HG02885 (cell line): ENCODE results near the gene ATP6AP1.
"Not testable (repeated sequence)": the region's sequence is repeated elsewhere in the genome, so short reads cannot be mapped to it uniquely, and the experiment has no call there.

Source experiments
- ATAC-seq: cut with Tn5 transposase; IDR thresholded peaks from one replicate; pipeline ENCODE4 v1.9.1; 2021; ENCODE audit warnings: mild to moderate bottlenecking; ENCODE audit not compliant: unreplicated experiment, poor library complexity

Gene ATP6AP1

DNA sequence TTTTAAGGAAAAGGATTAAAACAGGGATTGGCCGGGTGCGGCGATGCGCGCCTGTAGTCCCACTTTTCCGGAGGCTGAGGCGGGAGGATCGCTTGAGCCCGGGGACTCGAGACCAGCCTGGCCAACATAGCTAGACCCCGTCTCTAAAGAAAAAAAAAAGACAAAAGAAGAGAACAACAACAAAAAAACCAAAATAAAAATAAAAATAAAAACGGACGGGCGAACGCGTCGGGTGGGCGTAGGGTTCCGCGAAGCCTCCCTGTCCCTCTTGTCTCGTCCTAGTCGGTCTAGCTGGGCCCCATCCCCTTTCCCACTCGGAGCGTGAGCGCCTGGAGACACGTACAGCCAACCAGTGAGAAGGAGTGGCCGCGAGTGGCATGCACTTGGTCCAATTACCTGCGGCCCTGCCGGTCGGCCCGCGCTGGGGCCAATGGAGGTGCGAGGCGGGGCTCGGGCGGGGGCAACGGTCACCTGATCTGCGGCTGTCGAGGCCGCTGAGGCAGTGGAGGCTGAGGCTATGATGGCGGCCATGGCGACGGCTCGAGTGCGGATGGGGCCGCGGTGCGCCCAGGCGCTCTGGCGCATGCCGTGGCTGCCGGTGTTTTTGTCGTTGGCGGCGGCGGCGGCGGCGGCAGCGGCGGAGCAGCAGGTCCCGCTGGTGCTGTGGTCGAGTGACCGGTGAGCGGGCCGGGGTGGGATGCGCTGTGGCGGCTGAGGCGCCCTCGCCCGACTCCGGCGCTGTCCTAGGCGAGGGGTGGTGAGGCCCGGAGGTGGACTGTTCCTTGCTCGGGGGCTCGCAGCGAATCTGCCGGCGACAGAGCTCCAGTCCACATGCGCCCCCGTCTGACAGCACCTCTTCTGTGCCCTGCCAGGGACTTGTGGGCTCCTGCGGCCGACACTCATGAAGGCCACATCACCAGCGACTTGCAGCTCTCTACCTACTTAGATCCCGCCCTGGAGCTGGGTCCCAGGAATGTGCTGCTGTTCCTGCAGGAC, at the start of gene ATP6AP1:
Gene ATP6AP1 (plus strand): TSS at position 502 of the 996 bp plus-strand sequence. CDS start 16 bp downstream, at position 518.
- peak; percentile 97 for ATAC-seq

DNA sequence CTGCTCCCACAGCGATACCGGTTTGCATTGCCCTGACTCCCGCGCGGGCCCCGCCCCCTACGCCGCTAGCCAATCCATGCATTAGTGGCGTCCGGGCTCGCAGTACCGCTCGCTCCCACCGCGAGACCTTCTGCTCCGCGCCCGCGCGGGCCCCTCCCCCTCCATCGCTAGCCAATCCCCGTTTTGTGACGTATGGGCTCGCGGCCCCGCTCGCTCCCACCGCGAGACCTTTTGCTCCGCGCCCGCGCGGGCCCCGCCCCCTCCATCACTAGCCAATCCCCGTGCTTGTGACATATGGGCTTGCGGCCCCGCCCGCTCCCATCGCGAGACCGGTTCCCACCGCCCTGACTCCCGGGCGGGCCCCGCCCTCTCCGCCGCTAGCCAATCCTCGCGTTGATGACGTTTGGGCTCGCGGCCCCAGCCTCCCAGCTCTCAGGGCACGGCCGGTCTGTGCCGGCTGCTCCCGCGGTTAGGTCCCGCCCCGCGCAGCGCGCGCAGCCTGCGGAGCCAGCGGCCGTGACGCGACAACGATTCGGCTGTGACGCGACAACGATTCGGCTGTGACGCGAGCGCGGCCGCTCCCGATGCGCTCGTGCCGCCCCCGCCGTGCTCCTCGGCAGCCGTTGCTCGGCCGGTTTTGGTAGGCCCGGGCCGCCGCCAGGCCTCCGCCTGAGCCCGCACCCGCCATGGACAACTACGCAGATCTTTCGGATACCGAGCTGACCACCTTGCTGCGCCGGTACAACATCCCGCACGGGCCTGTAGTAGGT, 49.5 kb upstream of the ATP6AP1 start, which contains the start of gene EMD:
Gene EMD (plus strand): TSS at position 497 of the 770 bp plus-strand sequence. CDS start 190 bp downstream, at position 687.
- peak; percentile 77 for ATAC-seq

DNA sequence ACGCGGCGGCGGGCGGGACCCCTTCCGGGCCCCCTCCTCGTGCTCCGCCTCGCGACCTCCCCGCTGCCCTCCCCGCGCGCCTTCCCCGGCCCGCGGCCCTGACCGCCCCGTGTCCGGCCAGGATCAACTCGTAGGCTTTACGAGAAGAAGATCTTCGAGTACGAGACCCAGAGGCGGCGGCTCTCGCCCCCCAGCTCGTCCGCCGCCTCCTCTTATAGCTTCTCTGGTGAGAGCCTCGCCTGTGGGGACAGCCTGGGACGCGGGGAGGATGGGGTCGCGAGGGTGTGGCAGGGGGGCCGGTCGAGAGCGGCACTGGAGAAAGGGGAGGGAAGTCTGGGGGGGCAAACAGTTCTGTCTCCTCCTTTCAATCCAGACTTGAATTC, 48.9 kb upstream of the ATP6AP1 start:
- no peak for ATAC-seq

GRCh38 chrX:154380153-154380552, 48.3 kb upstream of the ATP6AP1 start:
- no peak for ATAC-seq

DNA sequence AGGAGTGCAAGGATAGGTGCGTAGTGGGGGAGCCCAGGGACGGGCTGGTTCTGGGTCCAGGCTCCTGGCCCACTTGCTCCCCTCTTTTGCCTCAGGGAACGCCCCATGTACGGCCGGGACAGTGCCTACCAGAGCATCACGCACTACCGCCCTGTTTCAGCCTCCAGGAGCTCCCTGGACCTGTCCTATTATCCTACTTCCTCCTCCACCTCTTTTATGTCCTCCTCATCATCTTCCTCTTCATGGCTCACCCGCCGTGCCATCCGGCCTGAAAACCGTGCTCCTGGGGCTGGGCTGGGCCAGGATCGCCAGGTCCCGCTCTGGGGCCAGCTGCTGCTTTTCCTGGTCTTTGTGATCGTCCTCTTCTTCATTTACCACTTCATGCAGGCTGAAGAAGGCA, 47.7 kb upstream of the ATP6AP1 start:
- no peak for ATAC-seq

DNA sequence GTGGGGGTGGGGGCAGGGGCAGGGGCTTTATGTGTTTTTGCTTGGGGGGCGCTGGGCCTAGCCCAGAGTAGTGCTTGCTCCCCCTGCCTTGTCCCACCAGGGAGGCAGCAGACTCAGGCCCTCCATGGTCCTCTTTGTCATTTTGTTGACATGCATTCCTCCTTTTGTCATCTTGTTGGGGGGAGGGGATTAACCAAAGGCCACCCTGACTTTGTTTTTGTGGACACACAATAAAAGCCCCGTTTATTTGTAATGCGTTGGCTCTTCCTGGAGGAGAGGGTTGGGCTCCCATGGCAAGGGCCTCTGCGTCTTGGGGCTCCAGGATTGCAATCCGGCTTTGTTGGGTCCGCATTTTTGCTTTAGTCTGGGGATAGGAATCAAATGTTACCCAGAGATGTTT, 47.2 kb upstream of the ATP6AP1 start:
- ATAC-seq = no peak

DNA sequence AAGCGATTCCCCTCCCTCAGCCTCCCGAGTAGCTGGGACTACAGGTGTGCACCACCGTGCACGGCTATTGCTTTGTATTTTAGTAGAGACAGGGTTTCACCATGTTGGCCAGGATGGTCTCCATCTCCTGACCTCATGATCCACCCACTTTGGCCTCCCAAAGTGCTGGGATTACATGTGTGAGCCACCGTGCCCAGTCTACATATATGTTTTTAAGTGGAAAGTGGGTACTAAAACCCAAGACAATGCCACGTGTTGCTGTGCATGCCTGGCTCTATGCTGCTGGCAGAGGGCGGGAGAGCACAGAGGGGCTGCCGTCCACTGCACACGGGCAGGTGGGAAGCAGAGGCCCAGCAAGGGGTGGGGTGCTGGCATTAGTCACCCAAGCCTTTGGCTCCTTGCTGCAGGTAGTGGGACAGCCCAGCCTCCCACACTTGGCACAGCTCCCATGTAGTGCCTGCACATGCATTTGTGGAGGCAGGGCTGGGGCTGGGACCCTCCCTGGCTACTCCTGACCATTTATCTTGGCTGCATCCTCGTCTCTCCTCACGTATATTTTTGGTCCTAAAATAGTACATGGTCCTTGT, 45.9 kb upstream of the ATP6AP1 start:
- no peak for ATAC-seq

DNA sequence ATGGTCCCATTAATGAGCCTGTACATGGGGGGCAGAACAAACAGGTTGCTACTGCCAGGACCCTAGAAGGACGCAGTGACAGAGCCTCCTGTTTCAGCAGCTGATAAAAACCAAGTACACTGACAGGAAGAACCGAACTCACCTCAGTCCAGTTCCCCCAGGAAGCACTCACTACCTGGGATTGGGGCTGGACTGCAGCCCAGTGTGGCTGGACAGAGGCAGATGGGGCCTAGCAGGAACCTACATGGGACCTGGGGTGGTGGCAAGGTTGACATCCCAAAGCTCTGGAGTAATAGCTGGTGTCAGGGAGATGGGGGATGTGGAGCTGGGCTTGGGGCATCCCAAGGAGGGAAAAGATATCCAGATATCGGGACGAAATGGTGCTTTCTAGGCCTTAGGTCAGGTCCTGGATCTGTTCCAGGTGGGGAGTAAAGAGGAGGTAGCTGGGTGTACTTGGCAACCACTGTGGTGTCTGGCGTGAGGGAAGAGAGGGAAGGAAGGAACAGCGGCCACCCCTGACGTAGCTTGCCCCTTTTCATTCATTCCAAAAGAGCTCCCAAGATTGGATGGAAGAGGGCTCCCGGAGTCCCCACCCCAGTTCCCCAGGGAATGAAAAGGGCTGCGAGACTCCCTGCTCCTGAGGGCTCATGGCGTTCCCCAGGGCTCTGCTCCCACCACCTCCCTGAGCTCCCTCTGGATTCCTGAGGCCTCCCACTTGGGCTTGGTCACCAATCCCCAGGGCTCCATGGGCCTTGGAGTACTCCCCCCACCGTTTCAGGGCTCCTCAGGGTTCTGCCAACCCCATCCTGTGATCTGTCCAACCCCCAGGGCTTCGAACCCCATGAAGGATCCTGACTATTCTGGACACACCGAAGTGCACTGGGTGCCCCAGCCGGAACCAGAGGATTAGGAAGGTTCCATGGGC, 44.9 kb upstream of the ATP6AP1 start:
- no peak for ATAC-seq

DNA sequence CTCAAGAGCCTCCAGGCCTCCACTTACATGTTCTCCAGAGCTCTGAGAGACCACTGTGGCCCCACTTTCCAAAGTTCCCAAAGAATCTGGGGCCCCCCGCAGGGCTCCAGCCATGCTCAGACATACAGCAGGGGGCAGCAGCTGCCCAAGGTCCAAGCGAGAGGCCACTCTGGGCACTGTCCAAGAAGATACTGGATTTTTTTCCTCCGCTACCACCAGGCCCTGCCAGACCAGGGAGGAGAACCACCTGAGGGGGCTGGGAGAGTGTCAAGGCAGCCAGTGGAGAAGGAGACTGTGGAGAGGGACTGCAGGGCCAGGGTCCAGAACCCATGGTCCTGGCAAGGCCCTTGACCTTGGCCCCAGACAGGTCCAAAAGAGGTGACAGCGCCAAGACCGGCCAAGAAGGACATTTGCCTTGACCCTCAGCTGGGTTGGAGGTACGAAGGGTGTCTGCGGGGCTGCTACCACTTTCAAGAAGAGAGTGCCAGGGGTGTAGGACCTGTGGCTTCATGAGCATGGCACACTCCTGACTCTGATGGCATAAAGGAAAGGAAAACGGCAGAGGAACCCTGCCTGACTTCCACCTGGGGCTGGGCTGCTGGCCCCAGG, 44.1 kb upstream of the ATP6AP1 start:
- no peak for ATAC-seq

GRCh38 chrX:154388094-154388493, 40.4 kb upstream of the ATP6AP1 start:
- ATAC-seq = peak; percentile 30

GRCh38 chrX:154388649-154389048, 39.8 kb upstream of the ATP6AP1 start:
- ATAC-seq = not testable (repeated sequence)

DNA sequence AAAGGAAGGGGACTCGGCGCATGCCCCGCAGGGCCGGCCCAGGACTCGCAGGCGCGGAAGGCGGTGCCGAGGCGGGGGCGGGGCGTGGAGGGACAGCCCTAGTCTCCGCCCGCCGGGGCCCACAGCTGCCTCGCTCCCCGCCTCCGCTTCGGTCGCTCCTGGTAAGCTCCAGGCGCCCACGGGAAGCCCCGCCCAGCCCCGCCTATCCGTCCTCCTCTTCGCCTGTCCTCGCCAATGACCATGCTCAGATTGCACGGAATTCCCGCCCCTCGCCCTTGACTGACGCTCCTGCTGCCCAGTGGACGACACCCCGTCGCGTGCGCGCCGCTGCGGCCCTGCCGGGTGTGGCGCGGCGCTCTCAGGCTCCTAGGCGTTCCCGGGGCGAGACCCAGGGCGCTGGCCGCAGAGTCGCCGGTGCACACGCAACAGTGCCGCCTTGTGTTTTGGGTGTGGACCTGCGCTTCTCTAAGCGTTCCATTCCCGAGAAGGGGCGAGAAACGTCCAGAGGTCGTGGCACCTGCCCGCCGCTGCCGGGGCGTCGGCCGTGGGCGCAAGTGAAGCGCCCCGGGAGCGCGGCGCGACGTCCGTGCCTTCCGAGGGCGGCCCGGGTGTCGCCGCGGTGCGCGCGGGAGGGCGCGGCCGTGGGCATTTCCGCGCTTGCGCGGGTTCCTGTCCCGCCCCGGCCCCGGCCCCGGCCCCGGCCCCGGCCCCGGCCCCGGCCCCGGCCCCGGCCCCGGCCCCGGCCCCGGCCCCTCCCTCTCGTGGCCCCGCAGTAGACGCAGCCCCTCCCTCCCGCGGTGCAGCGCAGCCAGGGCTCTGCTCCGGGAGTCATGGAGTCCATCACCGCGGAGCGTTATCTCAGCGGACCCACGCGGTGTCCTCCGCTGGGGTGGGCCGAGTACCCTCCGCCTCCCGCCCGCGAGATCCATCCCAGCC, 38.4 kb upstream of the ATP6AP1 start:
- peak; percentile 71 for ATAC-seq

DNA sequence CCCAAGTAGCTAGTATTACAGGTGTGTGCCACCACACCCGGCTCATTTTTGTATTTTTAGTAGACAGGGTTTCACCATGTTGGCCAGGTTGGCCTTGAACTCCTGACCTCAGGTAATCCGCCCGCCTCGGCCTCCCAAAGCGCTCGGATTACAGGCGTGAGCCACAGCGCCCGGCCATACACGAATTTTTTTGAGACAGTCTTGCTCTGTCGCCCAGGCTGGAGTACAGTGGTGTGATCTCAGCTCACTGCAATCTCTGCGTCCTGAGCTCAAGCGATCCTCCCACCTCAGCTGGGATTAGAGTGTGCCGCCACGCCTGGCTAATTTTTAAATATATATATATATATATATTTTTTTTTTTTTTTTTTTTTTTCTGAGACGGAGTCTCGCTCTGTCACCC, 32.1 kb upstream of the ATP6AP1 start:
- not testable (repeated sequence) for ATAC-seq

DNA sequence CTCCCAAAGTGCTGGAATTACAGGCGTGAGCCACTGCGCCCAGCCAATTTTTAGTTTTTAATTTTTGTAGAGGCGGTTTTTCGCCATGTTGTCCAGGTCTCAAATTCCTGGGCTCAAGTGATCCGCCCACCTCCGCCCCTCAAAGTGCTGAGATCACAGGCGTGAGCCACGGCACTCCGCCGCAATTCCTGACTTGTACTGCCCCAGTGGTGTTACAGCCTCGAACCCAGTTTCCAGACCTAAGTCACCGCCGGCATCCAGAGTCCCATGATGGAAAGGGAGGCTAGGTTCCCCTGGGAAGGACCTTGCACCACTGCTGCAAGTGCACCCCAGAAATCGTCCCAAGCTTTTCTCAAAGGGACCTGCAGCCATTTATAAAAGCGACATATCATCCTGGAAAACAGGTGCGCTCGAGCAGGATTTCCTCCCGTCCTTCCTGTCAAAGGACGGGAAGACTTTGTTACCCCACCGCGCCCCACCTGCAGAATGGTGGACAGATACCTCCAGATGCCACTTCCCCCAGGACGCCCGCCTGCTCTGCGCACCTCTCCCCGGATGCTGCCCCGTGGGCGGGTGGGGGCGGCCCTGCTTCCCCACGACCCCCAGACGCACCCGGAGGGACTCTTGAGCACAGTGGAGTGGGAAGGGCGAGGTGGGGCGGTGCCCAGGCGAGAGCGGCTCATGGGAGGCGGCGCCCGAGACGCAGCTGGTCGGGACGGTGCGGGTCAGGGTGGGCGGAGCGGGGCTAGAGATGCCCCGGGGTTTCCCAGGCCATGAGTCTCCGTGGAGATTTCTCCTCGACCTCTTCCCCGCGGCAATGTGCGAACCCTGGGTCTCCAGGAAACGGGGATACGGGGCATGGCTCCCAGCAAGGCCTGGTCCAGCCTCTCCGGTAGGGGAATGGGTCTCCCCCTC, 31.2 kb upstream of the ATP6AP1 start:
- ATAC-seq = peak; percentile 59

DNA sequence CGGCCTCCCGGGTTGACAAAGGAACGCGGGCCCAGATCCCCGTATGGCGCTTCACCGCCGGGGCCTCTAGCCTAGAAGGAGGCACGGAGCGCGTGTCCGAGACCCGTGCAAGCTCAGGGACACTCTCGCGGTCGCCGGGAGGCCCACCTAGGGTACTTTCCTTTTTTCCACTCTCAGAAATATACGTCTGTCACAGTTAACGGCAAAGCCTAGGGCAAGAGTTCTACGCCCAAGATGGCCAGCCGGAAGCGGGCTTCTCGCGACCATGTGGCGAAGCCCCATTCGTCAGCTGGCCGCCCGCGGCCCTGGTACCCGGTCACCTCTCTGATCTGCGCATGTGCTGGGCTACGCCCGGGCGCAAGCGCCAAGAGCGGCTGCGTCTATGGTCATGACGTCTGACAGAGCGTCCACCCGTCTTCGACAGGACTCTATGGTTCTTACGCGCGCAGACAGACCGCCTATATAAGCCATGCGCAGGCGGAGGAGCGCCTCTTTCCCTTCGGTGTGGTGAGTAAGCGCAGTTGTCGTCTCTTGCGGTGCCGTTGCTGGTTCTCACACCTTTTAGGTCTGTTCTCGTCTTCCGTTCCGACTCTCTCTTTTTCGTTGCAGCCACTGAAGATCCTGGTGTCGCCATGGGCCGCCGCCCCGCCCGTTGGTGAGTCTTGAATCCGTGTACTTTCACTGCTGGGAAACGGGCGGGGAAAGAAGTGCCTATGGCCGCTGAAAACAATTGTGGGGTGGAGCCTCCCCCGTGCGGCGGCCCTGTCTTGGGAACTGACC, 30.4 kb upstream of the ATP6AP1 start, which contains the start of gene RPL10:
Gene RPL10 (plus strand): TSS at position 490 of the 780 bp plus-strand sequence. CDS start 143 bp downstream, at position 633.
- ATAC-seq = peak; percentile 81
